H1 (cell line): ENCODE data around the gene ASPG. TPM values are rescaled to one million over a fixed set of nuclear protein-coding genes. Genes with fewer than 3 reads are reported as not detected.

Source experiments
- CTCF ChIA-PET: fragments of 300-600 bp; sonication (Branson Sonifier 250); formaldehyde crosslinking; loops from one replicate; lab custom pipeline; 2021; ENCODE audit not compliant: partially characterized antibody; lab: Charles Lee
- POLR2A ChIA-PET: fragments of 300-600 bp; sonication (Branson Sonifier 250); formaldehyde crosslinking; loops from one replicate; lab custom pipeline; 2021; ENCODE audit warnings: inconsistent platforms; ENCODE audit not compliant: partially characterized antibody; lab: Charles Lee
- DNase-seq, 2 experiments: peaks; one replicate each; pipeline versions ENCODE4 v3.0.0 to v3.0.0-alpha.2; 2010 to 2022; ENCODE audit warnings: low spot score in 2 of 2, low read depth in 1 of 2, mixed read lengths in 1 of 2
- FAIRE-seq: peaks from 2 replicates; lab custom pipeline; 2011; peaks lifted over from hg19 to GRCh38; lab: Jason Lieb, UNC
- H2AFZ ChIP-seq: 2 replicates; pipeline ENCODE4 v1.8.1; 2012; ENCODE audit warnings: low read length, inconsistent platforms
- H2AK5ac ChIP-seq: 2 replicates; pipeline ENCODE4 v1.6.1; 2013; ENCODE audit warnings: low read depth, low read length
- H2BK120ac ChIP-seq: replicated peaks from 2 replicates; pipeline ENCODE3; 2013; ENCODE audit warnings: low read depth, low read length, inconsistent platforms
- H2BK12ac ChIP-seq: 2 replicates; pipeline ENCODE4 v1.6.1; 2013; ENCODE audit warnings: low read depth, low read length
- H2BK15ac ChIP-seq: 2 replicates; pipeline ENCODE4 v1.6.1; 2013; ENCODE audit warnings: low read length
- H2BK20ac ChIP-seq: 2 replicates; pipeline ENCODE4 v1.6.1; 2013; ENCODE audit warnings: low read length
- H2BK5ac ChIP-seq: 2 replicates; pipeline ENCODE4 v1.6.1; 2013; ENCODE audit warnings: low read depth, low read length
- H3K14ac ChIP-seq: 2 replicates; pipeline ENCODE4 v1.6.1; 2013; ENCODE audit warnings: inconsistent platforms; ENCODE audit not compliant: insufficient read length
- H3K18ac ChIP-seq: 2 replicates; pipeline ENCODE4 v1.6.1; 2013; ENCODE audit warnings: low read length; ENCODE audit errors: extremely low read depth
- H3K23ac ChIP-seq: 2 replicates; pipeline ENCODE4 v1.6.1; 2013; ENCODE audit warnings: inconsistent platforms; ENCODE audit not compliant: insufficient read length
- H3K23me2 ChIP-seq: 2 replicates; pipeline ENCODE4 v1.6.1; 2013; ENCODE audit warnings: low read depth, low read length
- H3K27ac ChIP-seq: 2 replicates; pipeline ENCODE4 v1.6.1; 2011; ENCODE audit warnings: low read depth, low read length, inconsistent platforms
- H3K27me3 ChIP-seq, 4 experiments: replicated peaks in 1 of 4; 1 replicate in 1 of 4; 2 replicates in 3 of 4; pipeline versions ENCODE4 v1.6.1 to v1.8.1; 2011 to 2013; ENCODE audit warnings: low read length in 3 of 4, mild to moderate bottlenecking in 3 of 4, inconsistent platforms in 2 of 4, mixed read lengths in 2 of 4, moderate library complexity in 1 of 4; ENCODE audit not compliant: control insufficient read depth in 3 of 4, insufficient read depth in 3 of 4; ENCODE audit errors: extremely low read depth in 1 of 4
- H3K36me3 ChIP-seq, 4 experiments: 2 replicates each; pipeline versions ENCODE4 v1.6.1 to v1.8.1; 2011 to 2013; ENCODE audit warnings: mild to moderate bottlenecking in 4 of 4, low read length in 3 of 4, moderate library complexity in 2 of 4, control low read depth in 1 of 4, inconsistent platforms in 1 of 4; ENCODE audit not compliant: insufficient read depth in 4 of 4, control insufficient read depth in 2 of 4
- H3K4ac ChIP-seq: replicated peaks from 2 replicates; pipeline ENCODE3; 2013; ENCODE audit warnings: low read length, low read depth, mixed read lengths, inconsistent platforms; ENCODE audit not compliant: insufficient read length
- H3K4me1 ChIP-seq, 4 experiments: replicated peaks in 1 of 4; 1 replicate in 1 of 4; 2 replicates in 3 of 4; pipeline versions ENCODE4 v1.6.1 to v1.8.1; 2011 to 2013; ENCODE audit warnings: low read length in 3 of 4, inconsistent platforms in 2 of 4, mixed read lengths in 1 of 4; ENCODE audit not compliant: insufficient read depth in 4 of 4, control insufficient read depth in 3 of 4
- H3K4me2 ChIP-seq, 2 experiments: 2 replicates each; pipeline versions ENCODE4 v1.6.1 to v1.8.1; 2011 to 2013; ENCODE audit warnings: low read depth in 2 of 2, low read length in 2 of 2, control low read depth in 1 of 2, inconsistent platforms in 1 of 2, mild to moderate bottlenecking in 1 of 2; ENCODE audit not compliant: insufficient read depth in 1 of 2
- H3K4me3 ChIP-seq, 4 experiments: fragments of 200-600, 300-600 bp in 1 of 4; sonication (generic), shearing (Covaris generic), sonication (Bioruptor Twin) in 1 of 4; 2 replicates each; pipeline versions ENCODE4 v1.5.1 to v1.8.1; 2011 to 2016; ENCODE audit warnings: low read length in 4 of 4, low read depth in 3 of 4, control low read depth in 2 of 4, inconsistent platforms in 2 of 4, mild to moderate bottlenecking in 2 of 4, mixed read lengths in 1 of 4, moderate library complexity in 1 of 4; ENCODE audit not compliant: insufficient read depth in 2 of 4; ENCODE audit errors: extremely low read depth in 1 of 4
- H3K56ac ChIP-seq: replicated peaks from 2 replicates; pipeline ENCODE3; 2013; ENCODE audit warnings: low read depth, mild to moderate bottlenecking, mixed read lengths, low read length, inconsistent platforms; ENCODE audit not compliant: insufficient read length
- H3K79me1 ChIP-seq: 2 replicates; pipeline ENCODE4 v1.6.1; 2013; ENCODE audit warnings: low read depth, low read length, control low read depth
- H3K79me2 ChIP-seq, 2 experiments: 2 replicates each; pipeline versions ENCODE4 v1.6.1 to v1.8.1; 2012 to 2013; ENCODE audit warnings: low read length in 2 of 2, mild to moderate bottlenecking in 2 of 2, inconsistent platforms in 1 of 2; ENCODE audit not compliant: insufficient read depth in 2 of 2, control insufficient read depth in 1 of 2
- H3K9ac ChIP-seq, 4 experiments: replicated peaks in 1 of 4; 1 replicate in 1 of 4; 2 replicates in 3 of 4; pipeline versions ENCODE4 v1.6.1 to v1.8.1; 2011 to 2013; ENCODE audit warnings: low read depth in 3 of 4, low read length in 3 of 4, control low read depth in 2 of 4, mild to moderate bottlenecking in 2 of 4, moderate library complexity in 2 of 4, inconsistent platforms in 1 of 4; ENCODE audit errors: extremely low read depth in 1 of 4
- H3K9me3 ChIP-seq, 2 experiments: 2 replicates each; pipeline versions ENCODE4 v1.6.1 to v1.8.1; 2012 to 2013; ENCODE audit warnings: mild to moderate bottlenecking in 2 of 2, moderate library complexity in 2 of 2, control low read depth in 1 of 2, inconsistent platforms in 1 of 2, low read depth in 1 of 2, low read length in 1 of 2, mixed read lengths in 1 of 2; ENCODE audit not compliant: insufficient read depth in 2 of 2
- H4K20me1 ChIP-seq, 2 experiments: replicated peaks in 1 of 2; 2 replicates each; pipeline versions ENCODE3 to v1.8.1; 2011 to 2013; ENCODE audit warnings: inconsistent platforms in 2 of 2, low read length in 2 of 2, mild to moderate bottlenecking in 1 of 2; ENCODE audit not compliant: insufficient read depth in 2 of 2, control insufficient read depth in 1 of 2
- H4K5ac ChIP-seq: 2 replicates; pipeline ENCODE4 v1.6.1; 2013; ENCODE audit warnings: low read length, low read depth, mixed read lengths, inconsistent platforms; ENCODE audit not compliant: insufficient read length
- H4K8ac ChIP-seq: 2 replicates; pipeline ENCODE4 v1.8.0; 2013; ENCODE audit warnings: mild to moderate bottlenecking, moderate library complexity, low read length, inconsistent platforms; ENCODE audit not compliant: insufficient read depth; ENCODE audit errors: extremely low read depth
- H4K91ac ChIP-seq: replicated peaks from 2 replicates; pipeline ENCODE3; 2013; ENCODE audit warnings: low read length, mixed read lengths, inconsistent platforms; ENCODE audit not compliant: insufficient read length
- CHD1 ChIP-seq: IDR thresholded peaks from 2 replicates; pipeline ENCODE4 v1.6.1; 2012; ENCODE audit warnings: low read depth, low read length, improper control_type of control experiment
- JUN ChIP-seq: IDR thresholded peaks from 2 replicates; pipeline ENCODE4 v1.6.1; 2011; ENCODE audit warnings: low read depth, mild to moderate bottlenecking, improper control_type of control experiment, low read length
- JUND ChIP-seq: IDR thresholded peaks from 2 replicates; pipeline ENCODE4 v1.6.1; 2011; ENCODE audit warnings: mild to moderate bottlenecking, improper control_type of control experiment, low read length
- KDM4A ChIP-seq: IDR thresholded peaks from one replicate; pipeline ENCODE4 v1.7.1; 2012; ENCODE audit warnings: low read depth, mild to moderate bottlenecking, moderate library complexity, low read length, inconsistent platforms; ENCODE audit not compliant: severe bottlenecking
- NRF1 ChIP-seq: IDR thresholded peaks from 2 replicates; pipeline ENCODE4 v1.6.1; 2011; ENCODE audit warnings: mild to moderate bottlenecking, low read depth, low read length, improper control_type of control experiment
- RBBP5 ChIP-seq: IDR thresholded peaks from 2 replicates; pipeline ENCODE4 v1.7.1; 2012; ENCODE audit warnings: low read depth, mild to moderate bottlenecking, inconsistent platforms, low read length, moderate library complexity, borderline replicate concordance
- SIRT6 ChIP-seq: IDR thresholded peaks from one replicate; pipeline ENCODE4 v1.7.1; 2012; ENCODE audit warnings: low read length, inconsistent platforms
- TAF7 ChIP-seq: optimal IDR thresholded peaks from 2 replicates; pipeline ENCODE3; 2011; ENCODE audit warnings: low read depth, mild to moderate bottlenecking, inconsistent platforms, low read length, moderate library complexity, borderline replicate concordance
- TEAD4 ChIP-seq: IDR thresholded peaks from 2 replicates; pipeline ENCODE4 v1.6.1; 2012; ENCODE audit warnings: low read depth, low read length, inconsistent platforms, mixed read lengths
- ZNF274 ChIP-seq: IDR thresholded peaks from 2 replicates; pipeline ENCODE4 v1.7.0; 2012; ENCODE audit warnings: low read length, borderline replicate concordance; ENCODE audit errors: extremely low read depth
- WGBS, 2 experiments: shearing (Covaris generic) in 1 of 2; methylation state at CpG; one replicate each; pipeline versions ENCODE4 v1.1.6 to v1.1.7; 2013 to 2015; ENCODE audit warnings: low lambda C conversion rate in 2 of 2, mixed read lengths in 2 of 2, inconsistent platforms in 1 of 2, low coverage in 1 of 2, missing lambda C conversion rate in 1 of 2; ENCODE audit not compliant: insufficient replicate concordance in 2 of 2, insufficient coverage in 1 of 2, insufficient read length in 1 of 2; ENCODE audit errors: extremely low coverage in 1 of 2, missing lambda C conversion rate in 1 of 2; 5-methylcytosine and 5-hydroxymethylcytosine counted together
- polyA plus RNA-seq, 7 experiments: library from polyadenylated mRNA; depleted of rRNA in 3 of 7; stranded (reverse) in 5 of 7; unstranded in 2 of 7; fragments of >200 nt in 5 of 7; fragments of 200-250 nt in 2 of 7; gene quantifications; 1 replicate in 5 of 7; 2 replicates in 1 of 7; 4 replicates in 1 of 7; pipeline versions ENCODE4 v1.2.1 to v1.2.3, GENCODE V29; 2011 to 2013; ENCODE audit warnings: missing spikeins in 2 of 7, mixed read lengths in 2 of 7
- total RNA-seq: library from RNA; stranded (reverse); fragmentation: NEBNext Ultra II Directional; extraction: Animal tissue kit (Norgen Biotek cat#: 25700); gene quantifications from 2 replicates; pipeline ENCODE4 v1.2.1, GENCODE V29; 2021
- TF ChIP-seq, protein P1 (sequence below): IDR thresholded peaks from 2 replicates; pipeline ENCODE4 v1.6.1; 2012; ENCODE audit warnings: inconsistent platforms

Gene ASPG
- total and polyA plus RNA-seq, 2 of the 8 experiments (the other 6 are each of a cell fraction or from before 2014, with no cell fraction given): 0.34 to 0.59 TPM

DNA sequence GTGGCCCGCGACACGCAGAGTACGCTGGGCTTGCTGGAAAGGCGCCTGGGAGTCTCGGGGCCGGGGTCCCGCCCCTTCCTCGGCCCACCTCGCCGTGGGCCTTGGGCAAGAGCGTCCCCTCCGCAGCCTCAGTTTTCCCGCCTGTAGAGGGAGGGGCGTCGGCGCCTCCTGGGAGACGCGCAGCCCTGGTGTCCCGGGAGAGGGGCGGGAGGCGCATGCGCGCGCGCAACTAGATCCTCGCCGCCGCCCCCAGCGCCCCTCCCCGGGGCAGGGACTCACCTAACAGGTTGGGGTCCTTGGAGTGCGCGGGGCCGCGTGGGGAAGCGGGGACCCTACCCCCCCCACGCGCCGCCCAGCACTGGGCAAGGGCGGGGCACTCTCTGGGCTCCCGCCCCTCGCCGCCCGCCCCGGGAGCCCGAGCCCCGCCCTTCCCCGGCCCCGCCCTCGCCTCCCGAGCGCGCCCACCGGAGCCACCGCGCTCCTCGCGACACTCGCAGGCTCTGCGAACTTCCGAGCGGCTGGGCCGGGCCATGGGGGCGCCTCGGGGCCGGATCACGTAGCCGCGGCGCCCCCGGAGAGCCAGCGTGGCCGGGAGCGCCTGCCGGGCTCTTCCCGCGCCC, 52.7 kb downstream of the ASPG start, which contains the start of gene KIF26A:
Gene KIF26A, plus strand, starts transcription at position 490 of the 620 bp plus-strand sequence. CDS start 136 bp downstream, outside the sequence.
- Histone ChIP-seq H3K4me1 (peaks cover 0 to 44% (median 31%) of the 10 kb centered on the region in 4 experiments; a peak in 6 of 7 replicates), H2AFZ (no peak within 1 kb of the TSS), H3K4ac (peak within 1 kb of the TSS; percentile 85), H2BK12ac (peak within 1 kb of the TSS; percentile 60; the same call in 1 of the 2 replicates), H3K4me2 (peak within 1 kb of the TSS; percentile 83 to 88), H3K18ac (peak within 1 kb of the TSS; percentile 60), H3K56ac (peak within 1 kb of the TSS; percentile 9), H3K23ac (no peak within 1 kb of the TSS), H2BK20ac (no peak within 1 kb of the TSS), H2BK120ac (peak within 1 kb of the TSS; percentile 6), H4K20me1 (peaks cover 16 to 25% of the 10 kb centered on the region in 2 experiments), H3K9ac (peak within 1 kb of the TSS in 2 of 4 experiments; percentile 25 to 50; a peak in 2 of 7 replicates), H4K8ac (peak within 1 kb of the TSS; percentile 43), H2BK5ac (no peak within 1 kb of the TSS; the same call in 1 of the 2 replicates), H3K4me3 (peak within 1 kb of the TSS; percentile 61 to 88 (median 64)), H3K23me2 (peaks cover 31% of the 10 kb centered on the region), H3K79me1 (peaks cover 11% of the 10 kb centered on the region), H4K5ac (peak within 1 kb of the TSS; percentile 48), H3K27me3 (peaks cover 21 to 35% (median 27%) of the 10 kb centered on the region in 4 experiments), H2AK5ac (no peak within 1 kb of the TSS), H3K9me3 (no peaks in the 10 kb centered on the region), H3K36me3 (no peaks in the 10 kb centered on the region; a peak in 2 of 8 replicates), H3K14ac (no peak within 1 kb of the TSS), H4K91ac (peak within 1 kb of the TSS; percentile 93), H3K27ac (no peak within 1 kb of the TSS), H3K79me2 (peaks cover 10 to 41% of the 10 kb centered on the region in 2 experiments; a peak in 3 of 4 replicates), H2BK15ac (no peak within 1 kb of the TSS)
- DNase-seq (peak in 1 of 2 experiments; percentile 85), FAIRE-seq (no peak)
- TF ChIP-seq ZNF274 (no peak), JUND (no peak), TEAD4 (no peak), JUN (no peak), NRF1 (peak; percentile 66), RBBP5 (peak; percentile 69; the same call in 1 of the 2 replicates), SIRT6 (no peak), KDM4A (peak; percentile 83), TAF7 (no peak), CHD1 (no peak)
- TF ChIP-seq, protein P1, sequence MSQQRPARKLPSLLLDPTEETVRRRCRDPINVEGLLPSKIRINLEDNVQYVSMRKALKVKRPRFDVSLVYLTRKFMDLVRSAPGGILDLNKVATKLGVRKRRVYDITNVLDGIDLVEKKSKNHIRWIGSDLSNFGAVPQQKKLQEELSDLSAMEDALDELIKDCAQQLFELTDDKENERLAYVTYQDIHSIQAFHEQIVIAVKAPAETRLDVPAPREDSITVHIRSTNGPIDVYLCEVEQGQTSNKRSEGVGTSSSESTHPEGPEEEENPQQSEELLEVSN: peak; percentile 83; the same call in 1 of the 2 replicates
- CTCF ChIA-PET: interaction anchor here (0.7 to 1.4 kb wide), 10 partner anchors 11 to 688 kb away, joined by 3 to 5 read pairs (median 3); no protein-coding TSS in a partner anchor
- 2% methylated on average over 30 of the region's 77 CpGs; no CpG with 5 or more reads in 1 of the 2 experiments for WGBS, 2 experiments
- POLR2A ChIA-PET: no interaction called here
